ENCODE data around the gene CDK15. TPM values are rescaled to one million over a fixed set of nuclear protein-coding genes. Genes with fewer than 3 reads are reported as not detected.

Gene CDK15
- total RNA-seq, 2 experiments from 2014 or later: not detected

DNA sequence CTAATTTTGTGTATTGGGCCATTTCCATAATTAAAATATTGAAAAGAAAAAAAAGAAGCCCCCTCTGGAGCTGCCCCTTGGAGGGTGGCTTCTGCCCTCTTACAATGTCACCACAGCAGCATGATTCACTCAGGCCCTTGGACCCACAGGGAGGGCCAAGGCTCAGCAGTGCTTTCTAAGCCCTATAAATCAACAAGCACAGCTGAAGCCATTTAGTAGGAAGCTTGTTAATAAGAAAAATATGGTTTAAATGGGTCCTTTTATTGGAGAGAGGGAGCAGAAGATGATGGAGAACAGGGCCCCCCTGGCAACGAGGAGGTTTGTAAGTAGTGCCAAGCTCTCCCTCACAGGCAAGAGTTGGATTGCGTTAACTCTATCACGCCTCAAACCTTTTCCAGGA, 119.7 kb downstream of the CDK15 start:
- Mint-ChIP-seq H3K4me1 (ENCODE audit: low read depth) (no peaks in the 10 kb centered on the region), H3K27me3 (peaks cover 14% of the 10 kb centered on the region), H3K27ac (no peak overlapping the region), H3K9me3 (peaks cover 2% of the 10 kb centered on the region), H3K36me3 (no peaks in the 10 kb centered on the region), H3K4me3 (no peak overlapping the region)
- CTCF ChIA-PET: no interaction called here
- POLR2A ChIA-PET: interaction anchor here (0.5 to 0.6 kb wide), 2 partner anchors 72 to 172 kb away, joined by 3 read pairs; no protein-coding TSS in a partner anchor
- no peak for DNase-seq
- intact Hi-C loops (cut with micrococcal nuclease): no loop called here

DNA sequence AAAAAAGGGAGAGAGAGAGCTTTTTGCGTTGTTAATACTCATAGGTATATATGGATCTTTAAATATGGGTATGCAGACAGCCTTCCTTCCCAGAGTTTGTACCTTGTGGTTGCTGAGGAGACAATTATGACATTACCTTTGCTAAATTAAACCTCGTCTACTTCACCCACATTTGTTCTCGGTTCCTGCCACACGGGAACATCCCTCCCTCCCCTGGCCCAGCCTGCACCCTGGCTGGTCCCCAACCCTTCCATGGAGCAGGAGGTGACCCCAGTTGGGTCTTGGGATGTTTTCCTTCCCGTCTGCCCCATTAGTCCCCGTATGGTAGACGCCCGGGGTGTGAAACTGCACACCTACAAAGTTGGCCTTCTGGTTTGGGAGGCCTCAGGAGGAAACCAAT, 122.0 kb downstream of the CDK15 start:
- intact Hi-C loops (cut with micrococcal nuclease): no loop called here
- Mint-ChIP-seq H3K4me3 (no peak overlapping the region), H3K27ac (no peak overlapping the region), H3K27me3 (peaks cover 12% of the 10 kb centered on the region), H3K36me3 (no peaks in the 10 kb centered on the region), H3K4me1 (ENCODE audit: low read depth) (no peaks in the 10 kb centered on the region), H3K9me3 (no peaks in the 10 kb centered on the region)
- ChIA-PET POLR2A (no interaction called here), CTCF (no interaction called here)
- DNase-seq: no peak

GRCh38 chr2:201929281-201930026, 123.1 kb downstream of the CDK15 start:
- POLR2A ChIA-PET: no interaction called here
- CTCF ChIA-PET: no interaction called here
- Mint-ChIP-seq H3K9me3 (peaks cover 1% of the 10 kb centered on the region), H3K4me3 (no peak overlapping the region), H3K4me1 (ENCODE audit: low read depth) (no peaks in the 10 kb centered on the region), H3K36me3 (no peaks in the 10 kb centered on the region), H3K27ac (no peak overlapping the region), H3K27me3 (peaks cover 11% of the 10 kb centered on the region)
- intact Hi-C loops (cut with micrococcal nuclease): no loop called here
- DNase-seq: no peak

DNA sequence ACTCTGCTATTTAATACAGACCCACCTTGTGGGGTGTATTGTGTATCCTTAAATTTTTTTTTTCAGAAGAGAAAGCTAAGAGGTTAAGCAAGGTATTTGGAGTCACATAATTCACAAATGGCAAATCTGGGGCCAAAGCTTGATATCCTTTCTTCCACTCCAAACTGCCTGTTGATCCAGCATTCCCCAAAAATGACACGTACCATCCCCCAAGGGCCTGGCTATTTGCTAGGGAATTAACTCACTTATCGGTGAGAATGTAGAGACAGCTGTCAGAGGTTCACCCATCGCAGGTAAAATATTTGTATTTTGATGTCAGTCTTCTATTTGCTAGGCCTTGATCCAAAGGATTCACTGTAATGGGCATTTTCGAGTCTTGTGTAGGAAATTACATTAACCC, 123.7 kb downstream of the CDK15 start:
- Mint-ChIP-seq H3K27me3 (peaks cover 6% of the 10 kb centered on the region), H3K27ac (no peak overlapping the region), H3K4me1 (ENCODE audit: low read depth) (no peaks in the 10 kb centered on the region), H3K4me3 (no peak overlapping the region), H3K9me3 (peaks cover 7% of the 10 kb centered on the region), H3K36me3 (no peaks in the 10 kb centered on the region)
- ChIA-PET POLR2A (no interaction called here), CTCF (no interaction called here)
- intact Hi-C loops (cut with micrococcal nuclease): no loop called here
- no peak for DNase-seq

- no peaks in the 10 kb centered on the region for H3K4me1 Mint-ChIP-seq (ENCODE audit: low read depth)
- no peak for DNase-seq
- H3K27ac Mint-ChIP-seq: no peak overlapping the region
- H3K36me3 Mint-ChIP-seq: no peaks in the 10 kb centered on the region
- H3K9me3 Mint-ChIP-seq: peaks cover 9% of the 10 kb centered on the region
- ChIA-PET CTCF (no interaction called here), POLR2A (no interaction called here)
- H3K4me3 Mint-ChIP-seq: no peak overlapping the region
- intact Hi-C loops (cut with micrococcal nuclease): no loop called here
- peaks cover 6% of the 10 kb centered on the region for H3K27me3 Mint-ChIP-seq
These were observed 124.5 kb downstream of the CDK15 start for GRCh38 chr2:201930831-201931230.

DNA sequence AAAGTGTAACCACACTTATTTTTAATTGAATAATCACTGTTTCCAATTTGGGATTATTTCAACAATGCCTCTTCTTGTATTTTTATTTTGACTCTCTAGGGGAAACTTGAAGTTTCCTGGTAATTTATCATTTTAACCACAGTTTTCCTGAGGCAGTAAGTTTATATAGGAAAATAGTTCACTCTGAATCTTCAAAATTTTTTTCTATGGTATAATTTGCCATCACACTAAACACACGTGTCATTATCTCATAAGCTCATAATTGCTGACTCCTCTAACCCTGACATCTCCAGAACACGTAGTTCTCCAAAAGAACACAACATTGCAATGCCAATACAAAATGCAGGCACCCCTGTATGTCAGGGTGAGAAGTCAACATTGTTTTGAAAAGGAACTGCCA, 125.1 kb downstream of the CDK15 start:
- Mint-ChIP-seq H3K27me3 (peaks cover 3% of the 10 kb centered on the region), H3K36me3 (no peaks in the 10 kb centered on the region), H3K4me3 (no peak overlapping the region), H3K4me1 (ENCODE audit: low read depth) (no peaks in the 10 kb centered on the region), H3K27ac (no peak overlapping the region), H3K9me3 (peaks cover 9% of the 10 kb centered on the region)
- intact Hi-C loops (cut with micrococcal nuclease): no loop called here
- DNase-seq: no peak
- ChIA-PET POLR2A (no interaction called here), CTCF (no interaction called here)

DNA sequence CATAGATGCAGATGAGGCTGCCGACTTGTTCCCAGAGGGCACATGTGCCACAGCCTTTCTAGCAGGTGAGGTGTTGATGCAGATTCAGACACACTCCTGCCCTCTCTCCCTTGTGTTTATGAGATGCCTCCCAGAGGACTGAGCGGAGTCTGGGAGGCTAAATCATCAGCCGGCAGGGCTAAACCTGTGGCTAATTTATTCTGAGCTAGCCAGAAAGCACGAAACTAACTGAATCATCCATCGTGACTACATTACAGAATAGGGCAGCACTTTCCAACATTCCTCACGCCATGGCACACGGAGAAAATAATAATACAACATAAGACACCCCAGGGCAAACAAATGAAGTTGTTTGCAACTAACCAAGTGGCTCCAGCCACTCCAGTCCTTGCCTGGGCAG, 125.6 kb downstream of the CDK15 start:
- ChIA-PET CTCF (no interaction called here), POLR2A (no interaction called here)
- intact Hi-C loops (cut with micrococcal nuclease): no loop called here
- no peak for DNase-seq
- no peaks in the 10 kb centered on the region for H3K36me3 Mint-ChIP-seq
- peaks cover 9% of the 10 kb centered on the region for H3K9me3 Mint-ChIP-seq
- no peaks in the 10 kb centered on the region for H3K4me1 Mint-ChIP-seq (ENCODE audit: low read depth)
- H3K27me3 Mint-ChIP-seq: peaks cover 4% of the 10 kb centered on the region
- H3K4me3 Mint-ChIP-seq: no peak overlapping the region
- H3K27ac Mint-ChIP-seq: no peak overlapping the region

- H3K4me3 Mint-ChIP-seq: no peak overlapping the region
- peaks cover 6% of the 10 kb centered on the region for H3K27me3 Mint-ChIP-seq
- intact Hi-C loops (cut with micrococcal nuclease): no loop called here
- H3K36me3 Mint-ChIP-seq: no peaks in the 10 kb centered on the region
- no peaks in the 10 kb centered on the region for H3K4me1 Mint-ChIP-seq (ENCODE audit: low read depth)
- no peak overlapping the region for H3K27ac Mint-ChIP-seq
- peaks cover 9% of the 10 kb centered on the region for H3K9me3 Mint-ChIP-seq
- CTCF ChIA-PET: no interaction called here
- no peak for DNase-seq
- POLR2A ChIA-PET: no interaction called here
These were observed 126.2 kb downstream of the CDK15 start for GRCh38 chr2:201932511-201932910.

DNA sequence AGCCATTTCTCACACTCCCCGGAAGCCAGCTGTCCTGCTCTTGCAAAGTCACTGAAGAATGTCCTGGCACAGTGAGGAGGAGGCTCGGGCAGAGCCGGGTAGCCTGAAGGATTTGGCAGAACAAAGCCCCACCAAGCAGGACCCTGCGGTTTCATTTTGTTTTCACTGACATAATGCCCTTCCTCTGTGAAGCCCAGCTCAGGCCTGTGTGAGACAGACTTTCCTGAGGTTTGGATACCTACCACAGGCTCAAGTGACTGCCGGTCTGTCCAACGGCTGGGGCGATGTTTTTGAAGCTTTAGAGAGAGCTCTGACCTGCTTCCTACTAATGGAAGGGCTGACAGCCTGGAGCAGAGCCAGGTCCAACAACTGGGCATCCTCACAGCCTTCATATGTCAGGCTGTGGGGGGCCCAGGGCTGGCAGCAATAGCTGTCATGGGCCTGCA, 127.5 kb downstream of the CDK15 start:
- ChIA-PET CTCF (no interaction called here), POLR2A (interaction anchor here (0.5 kb wide), 1 partner anchor 366 kb away, joined by 3 read pairs; no protein-coding TSS in a partner anchor)
- H3K36me3 Mint-ChIP-seq: no peaks in the 10 kb centered on the region
- no peak for DNase-seq
- H3K9me3 Mint-ChIP-seq: peaks cover 9% of the 10 kb centered on the region
- H3K27ac Mint-ChIP-seq: no peak overlapping the region
- peaks cover 4% of the 10 kb centered on the region for H3K27me3 Mint-ChIP-seq
- intact Hi-C loops (cut with micrococcal nuclease): no loop called here
- no peaks in the 10 kb centered on the region for H3K4me1 Mint-ChIP-seq (ENCODE audit: low read depth)
- no peak overlapping the region for H3K4me3 Mint-ChIP-seq

GRCh38 chr2:201936817-201937216, 130.5 kb downstream of the CDK15 start:
- ChIA-PET POLR2A (no interaction called here), CTCF (no interaction called here)
- no peak overlapping the region for H3K27ac Mint-ChIP-seq
- no peak overlapping the region for H3K4me3 Mint-ChIP-seq
- H3K4me1 Mint-ChIP-seq (ENCODE audit: low read depth): no peaks in the 10 kb centered on the region
- no peak for DNase-seq
- intact Hi-C loops (cut with micrococcal nuclease): no loop called here
- no peaks in the 10 kb centered on the region for H3K36me3 Mint-ChIP-seq
- H3K9me3 Mint-ChIP-seq: peaks cover 9% of the 10 kb centered on the region
- peaks cover 4% of the 10 kb centered on the region for H3K27me3 Mint-ChIP-seq

DNA sequence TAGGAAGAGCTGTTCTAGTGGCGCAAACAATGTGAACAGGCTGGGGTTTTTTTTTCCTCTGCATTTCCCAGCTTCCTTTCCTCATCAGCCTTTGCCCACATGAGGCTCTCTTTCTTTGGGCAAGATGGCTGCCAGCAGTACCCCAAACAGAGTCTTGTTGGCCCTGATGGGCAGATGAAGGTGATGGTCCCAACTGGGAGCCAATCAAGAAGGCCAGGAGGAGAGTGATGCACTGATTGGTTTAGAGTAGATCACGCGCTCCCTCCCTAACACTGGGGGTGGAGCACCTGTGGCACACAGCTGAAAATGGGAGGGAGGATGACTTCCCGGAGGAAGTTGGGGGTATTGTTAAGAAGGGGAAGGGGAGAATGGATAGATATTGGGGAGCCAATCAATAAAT, 131.0 kb downstream of the CDK15 start:
- Mint-ChIP-seq H3K27me3 (peaks cover 4% of the 10 kb centered on the region), H3K9me3 (peaks cover 9% of the 10 kb centered on the region), H3K4me3 (no peak overlapping the region), H3K36me3 (no peaks in the 10 kb centered on the region), H3K4me1 (ENCODE audit: low read depth) (no peaks in the 10 kb centered on the region), H3K27ac (no peak overlapping the region)
- ChIA-PET POLR2A (no interaction called here), CTCF (no interaction called here)
- intact Hi-C loops (cut with micrococcal nuclease): no loop called here
- DNase-seq: no peak

- intact Hi-C loops (cut with micrococcal nuclease): no loop called here
These were observed 131.9 kb downstream of the CDK15 start for GRCh38 chr2:201938156-201938775.

GRCh38 chr2:201938781-201939180, 132.4 kb downstream of the CDK15 start:
- POLR2A ChIA-PET: no interaction called here
- Mint-ChIP-seq H3K27ac (no peak overlapping the region), H3K9me3 (peaks cover 9% of the 10 kb centered on the region), H3K36me3 (no peaks in the 10 kb centered on the region), H3K4me3 (no peak overlapping the region), H3K4me1 (ENCODE audit: low read depth) (no peaks in the 10 kb centered on the region), H3K27me3 (peaks cover 4% of the 10 kb centered on the region)
- CTCF ChIA-PET: no interaction called here
- no peak for DNase-seq
- intact Hi-C loops (cut with micrococcal nuclease): no loop called here

More at GRCh38 chr2:201938156-201938775, 131.9 kb downstream of the CDK15 start:
- no peaks in the 10 kb centered on the region for H3K4me1 Mint-ChIP-seq (ENCODE audit: low read depth)
- no peaks in the 10 kb centered on the region for H3K36me3 Mint-ChIP-seq
- ChIA-PET CTCF (no interaction called here), POLR2A (no interaction called here)
- no peak overlapping the region for H3K27ac Mint-ChIP-seq
- peaks cover 4% of the 10 kb centered on the region for H3K27me3 Mint-ChIP-seq
- no peak for DNase-seq
- H3K9me3 Mint-ChIP-seq: peaks cover 9% of the 10 kb centered on the region
- no peak overlapping the region for H3K4me3 Mint-ChIP-seq

Data from activated CD4-positive, alpha-beta memory T cell treated with anti-CD3 and anti-CD28 coated beads for 36 hours (primary cell).